Loucy (cell line): Measurements from ENCODE around the gene CYB561A3.

ENCODE experiments used
- EZH2phosphoT487 ChIP-seq: fragments of 200-600 bp; IDR thresholded peaks from 2 replicates; pipeline ENCODE4 v1.6.1; 2018; ENCODE audit warnings: antibody characterized with exemption, mild to moderate bottlenecking, moderate library complexity, borderline replicate concordance
- TF ChIP-seq, protein P1 (sequence below): fragments of 200-600 bp; sonication (generic); conservative IDR thresholded peaks from 2 replicates; pipeline ENCODE4 v1.5.1; 2014; ENCODE audit warnings: mild to moderate bottlenecking, antibody characterized with exemption, low read length

DNA sequence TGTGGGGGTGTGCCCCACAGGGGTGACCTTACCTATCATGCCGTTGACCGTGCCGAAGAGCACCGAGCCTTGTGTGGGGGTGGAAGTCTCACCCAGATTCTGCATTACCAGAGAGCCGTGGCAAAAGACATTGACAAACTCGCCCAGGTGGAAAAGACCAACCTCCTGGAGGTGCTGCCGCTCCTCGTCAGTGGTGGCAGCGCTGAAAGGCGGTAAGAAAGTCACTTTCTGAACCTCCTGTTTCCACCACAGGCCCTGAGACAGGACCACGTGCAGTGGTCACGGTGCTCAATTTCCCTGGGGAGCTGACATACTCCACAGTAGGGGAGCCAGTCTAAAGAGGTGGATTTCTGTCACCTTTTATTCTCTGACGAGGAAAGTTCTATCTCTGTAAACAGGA, 59.1 kb downstream of the CYB561A3 start:
- TF ChIP-seq, protein P1, sequence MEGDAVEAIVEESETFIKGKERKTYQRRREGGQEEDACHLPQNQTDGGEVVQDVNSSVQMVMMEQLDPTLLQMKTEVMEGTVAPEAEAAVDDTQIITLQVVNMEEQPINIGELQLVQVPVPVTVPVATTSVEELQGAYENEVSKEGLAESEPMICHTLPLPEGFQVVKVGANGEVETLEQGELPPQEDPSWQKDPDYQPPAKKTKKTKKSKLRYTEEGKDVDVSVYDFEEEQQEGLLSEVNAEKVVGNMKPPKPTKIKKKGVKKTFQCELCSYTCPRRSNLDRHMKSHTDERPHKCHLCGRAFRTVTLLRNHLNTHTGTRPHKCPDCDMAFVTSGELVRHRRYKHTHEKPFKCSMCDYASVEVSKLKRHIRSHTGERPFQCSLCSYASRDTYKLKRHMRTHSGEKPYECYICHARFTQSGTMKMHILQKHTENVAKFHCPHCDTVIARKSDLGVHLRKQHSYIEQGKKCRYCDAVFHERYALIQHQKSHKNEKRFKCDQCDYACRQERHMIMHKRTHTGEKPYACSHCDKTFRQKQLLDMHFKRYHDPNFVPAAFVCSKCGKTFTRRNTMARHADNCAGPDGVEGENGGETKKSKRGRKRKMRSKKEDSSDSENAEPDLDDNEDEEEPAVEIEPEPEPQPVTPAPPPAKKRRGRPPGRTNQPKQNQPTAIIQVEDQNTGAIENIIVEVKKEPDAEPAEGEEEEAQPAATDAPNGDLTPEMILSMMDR = no peak
- TF ChIP-seq EZH2phosphoT487 = no peak
